ENCODE measurements around the gene AK1.

AK1 gene, protein sequence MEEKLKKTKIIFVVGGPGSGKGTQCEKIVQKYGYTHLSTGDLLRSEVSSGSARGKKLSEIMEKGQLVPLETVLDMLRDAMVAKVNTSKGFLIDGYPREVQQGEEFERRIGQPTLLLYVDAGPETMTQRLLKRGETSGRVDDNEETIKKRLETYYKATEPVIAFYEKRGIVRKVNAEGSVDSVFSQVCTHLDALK

DNA sequence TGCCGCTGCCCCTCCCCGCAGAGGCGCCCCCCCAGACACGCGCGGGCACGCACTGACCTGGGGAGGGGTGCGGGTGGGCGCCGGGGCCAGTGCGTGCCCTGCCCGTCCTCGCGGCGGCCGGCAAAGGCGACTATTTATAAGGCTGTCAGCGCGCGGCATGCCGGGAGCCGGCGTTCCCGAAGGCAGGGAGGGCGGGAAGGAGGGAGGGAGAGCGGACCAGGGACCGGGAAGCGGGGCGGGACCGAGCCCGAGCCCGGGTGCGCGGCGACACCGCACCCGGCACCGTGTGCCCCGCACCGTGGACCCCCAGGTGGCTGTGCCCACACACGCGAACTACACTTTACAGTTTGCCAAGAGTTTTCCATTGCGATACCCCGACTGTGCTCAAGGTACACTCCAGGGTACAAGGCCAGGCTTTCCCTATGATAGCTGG, at the start of gene AK1:
TSS of gene AK1 (minus strand) at position 110 of the 433 bp plus-strand sequence. CDS start 3,058 bp downstream, outside the sequence.
- no peak for DNase-seq

DNA sequence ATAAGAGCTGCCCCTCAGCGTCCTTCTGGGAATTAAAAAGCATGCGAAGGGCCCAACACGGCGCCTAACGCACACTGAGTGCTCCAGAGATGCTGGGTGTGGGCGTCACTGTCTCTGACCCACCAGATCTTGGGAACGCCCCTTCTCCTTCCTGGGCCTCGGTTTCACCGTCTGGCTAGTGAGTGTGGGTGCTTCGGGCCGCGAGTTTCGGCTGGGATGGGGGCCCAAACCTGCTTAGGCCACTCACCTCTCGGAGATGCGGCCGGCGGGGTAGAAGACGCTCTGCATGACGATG, 49.4 kb upstream of the AK1 start:
- DNase-seq = no peak

DNA sequence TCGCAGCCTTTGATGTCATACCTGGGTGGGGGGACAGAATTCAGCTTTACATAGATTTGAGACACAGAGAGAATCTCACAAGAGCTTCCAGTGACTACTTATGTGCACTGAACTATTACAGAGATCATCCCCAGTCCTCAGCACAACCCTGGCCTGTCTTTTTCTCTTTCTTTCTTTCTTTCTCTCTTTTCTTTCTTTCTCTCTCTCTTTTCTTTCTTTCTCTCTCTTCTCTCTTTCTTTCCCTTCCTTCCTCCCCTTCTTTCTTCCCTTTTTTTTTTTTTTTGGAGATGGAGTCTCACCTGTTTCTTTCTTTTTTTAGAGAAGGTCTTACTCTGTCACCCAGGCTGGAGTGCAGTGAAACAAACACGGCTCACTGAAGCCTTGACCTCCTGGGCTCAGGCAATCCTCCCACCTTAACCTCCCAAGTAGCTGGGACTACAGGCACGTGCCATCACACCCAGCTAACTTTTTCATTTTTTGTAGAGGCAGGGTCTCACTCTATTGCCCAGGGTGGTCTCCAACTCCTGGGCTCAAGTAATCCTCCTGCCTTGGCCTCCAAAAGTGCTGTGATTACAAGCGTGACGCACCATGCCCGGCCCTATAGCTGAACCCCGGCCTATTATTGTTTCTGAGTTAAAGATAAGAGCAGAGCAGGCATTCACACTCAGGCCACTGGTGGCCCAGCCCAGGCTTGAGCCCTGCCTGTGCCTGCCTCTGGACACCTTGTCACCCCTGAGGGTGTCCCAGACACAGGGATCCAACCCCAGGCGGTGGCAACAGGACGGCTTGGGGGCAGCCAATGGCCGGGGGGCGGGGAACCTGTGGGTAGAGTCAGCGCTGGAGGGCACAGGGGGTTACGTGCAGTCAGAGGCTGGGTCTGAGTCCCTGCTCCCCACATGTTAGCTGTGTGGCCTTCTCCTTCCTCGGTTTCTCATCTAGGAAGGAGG, 48.8 kb upstream of the AK1 start:
- DNase-seq = no peak

DNA sequence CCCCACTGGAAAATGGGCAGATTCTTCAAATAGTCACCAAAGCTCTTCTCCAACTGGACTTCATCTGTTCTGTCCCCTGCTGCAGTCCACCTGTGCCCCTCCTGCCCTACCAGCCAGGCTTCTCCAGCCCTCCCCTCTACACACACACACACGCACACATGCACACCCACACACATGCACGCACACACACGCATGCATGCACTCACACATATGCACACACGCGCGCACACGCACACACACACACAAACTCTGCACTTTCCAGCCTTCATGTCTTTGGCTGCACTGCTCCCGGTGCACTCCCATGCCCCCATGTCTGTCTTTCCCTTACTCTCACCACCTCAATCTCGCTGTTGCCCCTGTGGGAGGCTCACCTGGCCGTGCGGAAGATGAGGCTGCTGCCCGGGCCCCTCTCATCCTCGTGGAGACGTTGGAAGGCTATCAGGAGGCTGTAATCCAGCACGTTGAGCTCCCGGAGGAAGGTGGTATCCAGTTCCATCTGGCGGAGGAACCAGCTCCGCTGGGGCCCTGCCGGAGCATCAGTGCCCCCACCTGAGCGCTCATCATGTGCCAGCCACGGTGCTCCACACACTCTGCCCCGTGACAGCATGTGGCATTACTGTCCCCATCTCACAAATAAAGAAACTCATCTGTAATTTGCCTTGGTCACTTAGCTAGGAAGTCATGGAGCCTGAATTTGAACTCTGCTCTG, 47.4 kb upstream of the AK1 start:
- DNase-seq = no peak

DNA sequence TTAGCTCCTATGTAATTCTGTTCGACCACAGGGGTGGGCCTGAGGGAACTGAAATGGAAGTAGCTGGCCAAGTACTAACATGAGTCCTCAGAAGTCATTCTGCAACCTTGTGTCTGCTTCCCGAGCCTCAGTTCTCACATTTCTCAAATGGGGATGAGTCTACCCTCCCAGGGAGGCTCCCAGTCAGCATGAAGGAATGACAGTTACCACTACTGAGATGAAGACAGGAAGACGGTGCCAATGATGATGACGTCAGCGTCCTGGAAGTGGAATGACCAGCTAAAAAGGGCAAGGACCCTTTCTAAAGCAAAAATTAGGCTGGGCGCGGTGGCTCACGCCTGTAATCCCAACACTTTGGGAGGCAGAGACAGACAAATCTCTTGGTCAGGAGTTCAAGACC, 46.3 kb upstream of the AK1 start:
- DNase-seq = no peak

DNA sequence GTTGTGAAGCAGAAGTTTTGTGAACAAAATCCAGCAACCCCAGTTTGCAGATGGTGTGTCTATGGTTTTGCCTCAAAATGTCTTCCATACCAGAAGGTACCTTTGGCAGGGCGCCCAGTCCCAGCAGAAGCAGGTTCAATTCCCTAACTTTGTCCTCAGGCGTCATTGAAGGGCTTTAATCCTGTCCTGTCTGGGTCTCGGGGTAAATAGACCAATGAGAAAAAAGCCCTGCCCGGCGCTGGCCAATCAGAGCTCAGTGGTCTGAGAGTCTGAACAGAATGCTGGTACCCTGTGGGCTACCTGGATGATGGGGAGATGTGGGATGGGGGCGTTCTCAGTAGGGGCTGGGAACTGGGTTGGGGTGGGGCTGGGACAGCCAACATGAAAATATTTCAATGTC, 45.6 kb upstream of the AK1 start:
- DNase-seq = no peak

DNA sequence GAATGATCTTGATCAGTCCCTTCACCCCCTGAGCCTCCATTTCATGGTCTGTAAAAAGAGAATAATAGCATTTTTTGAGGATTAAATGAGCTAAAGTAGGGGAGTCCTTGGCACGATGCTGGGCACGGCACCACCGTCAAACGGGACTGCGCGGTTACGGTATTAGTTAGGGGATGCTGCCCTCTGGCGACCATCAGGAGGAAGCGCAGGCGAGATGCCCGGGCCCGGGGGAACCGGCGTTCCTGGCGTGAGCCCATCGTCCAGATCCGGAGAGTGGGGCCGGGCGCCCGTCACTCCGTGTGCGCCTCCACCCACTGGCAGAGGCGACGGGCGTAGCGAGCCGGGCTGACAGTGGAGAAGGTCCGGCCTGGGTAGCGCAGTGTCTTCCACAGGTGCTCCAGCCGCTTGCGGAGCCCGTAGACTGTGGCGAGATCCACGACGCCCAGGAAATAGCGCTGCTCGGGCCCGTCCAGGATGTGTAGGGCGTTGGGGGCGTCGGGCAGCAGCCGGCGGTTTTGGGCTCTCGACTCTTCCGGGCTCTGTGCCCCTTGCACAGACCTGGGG, 44.2 kb upstream of the AK1 start:
- peak; percentile 71 to 72 for DNase-seq

DNA sequence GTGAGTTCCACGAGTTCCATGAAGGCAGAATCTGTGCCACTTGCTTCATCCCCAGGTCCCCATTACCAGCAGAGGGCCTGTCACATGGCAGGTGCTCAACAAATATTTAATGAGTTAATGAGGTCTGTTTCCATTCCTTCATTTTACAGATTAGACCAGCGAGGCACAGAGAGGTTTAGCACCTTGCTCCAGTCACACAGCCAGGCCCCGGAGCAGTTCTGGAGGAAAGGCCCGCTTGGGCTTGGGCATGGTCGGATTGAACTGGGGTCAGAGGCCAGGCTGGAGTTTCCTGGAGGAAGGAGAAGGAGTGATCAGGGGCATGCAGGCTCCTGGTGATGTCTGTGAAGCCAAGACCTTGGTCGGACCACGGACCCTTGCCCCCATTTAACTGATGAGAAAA, 43.3 kb upstream of the AK1 start:
- DNase-seq = no peak

DNA sequence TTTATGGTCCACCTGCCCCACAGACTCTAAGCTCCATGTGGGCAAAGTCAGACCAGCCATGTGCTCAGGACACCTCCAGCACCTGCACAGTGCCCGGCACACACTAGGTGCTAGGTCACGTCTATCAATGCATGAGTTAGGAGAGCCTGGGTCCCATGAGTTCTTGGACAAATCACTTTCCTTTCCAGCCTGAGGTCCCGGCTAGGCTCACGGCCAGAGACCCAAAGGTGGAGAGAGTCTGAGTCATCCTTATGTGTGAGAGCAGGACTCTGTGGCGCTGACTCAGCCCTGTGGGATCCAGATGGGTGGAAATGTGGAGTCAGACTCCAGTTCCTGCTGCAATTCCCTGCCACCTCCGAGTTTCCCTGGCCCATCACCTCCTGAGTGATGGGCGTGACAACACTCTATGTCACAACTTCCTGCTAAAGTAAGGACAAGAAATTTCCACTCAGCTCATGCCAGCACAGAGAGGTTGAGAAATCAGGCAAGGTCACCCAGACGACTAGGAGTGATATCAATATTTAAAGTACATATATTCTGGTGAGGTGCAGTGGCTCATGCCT, 41.9 kb upstream of the AK1 start:
- DNase-seq = no peak

DNA sequence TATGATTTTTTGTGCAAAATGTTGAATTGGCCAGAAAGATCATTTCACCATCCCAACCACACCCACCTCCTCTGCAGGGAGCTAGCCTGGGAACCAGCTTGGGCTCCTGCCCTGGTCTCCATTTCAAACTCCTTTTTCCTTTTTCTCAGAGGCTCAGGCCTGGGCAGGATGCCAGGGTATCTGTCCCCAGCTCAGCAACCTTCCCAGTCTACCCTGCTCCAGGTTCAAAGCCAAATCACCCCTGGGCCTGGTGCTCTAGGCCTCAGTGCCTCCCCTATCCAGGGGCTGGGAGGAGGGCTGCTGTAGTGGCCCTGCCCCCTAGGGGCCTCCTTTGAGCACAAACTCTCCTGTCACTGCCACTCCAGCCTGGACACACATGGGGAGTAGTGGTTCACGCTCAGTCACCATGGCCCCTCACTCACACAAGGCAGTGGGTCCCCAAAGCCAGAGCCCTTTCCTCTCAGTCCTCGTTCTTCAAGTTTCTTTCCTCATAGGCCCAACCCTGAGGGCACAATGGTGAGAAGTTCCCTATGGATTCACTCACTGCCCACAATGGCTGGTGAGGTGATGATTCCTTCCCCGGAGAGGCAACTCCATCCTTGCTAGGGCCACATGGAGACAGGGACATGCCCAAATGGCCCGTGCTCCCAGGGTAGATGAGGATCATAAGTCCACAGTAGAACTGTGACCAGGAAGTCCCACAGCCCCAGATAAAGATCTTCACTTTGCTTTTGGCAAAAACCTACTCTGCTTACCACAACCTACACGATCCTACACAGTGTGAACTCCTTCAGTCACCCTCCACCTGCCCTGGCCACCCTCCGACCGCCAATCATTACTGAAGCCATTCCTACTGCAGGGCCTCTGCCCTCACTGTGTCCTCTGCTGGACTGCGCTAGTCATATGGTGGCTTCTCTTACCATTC, 41.0 kb upstream of the AK1 start:
- DNase-seq = no peak

DNA sequence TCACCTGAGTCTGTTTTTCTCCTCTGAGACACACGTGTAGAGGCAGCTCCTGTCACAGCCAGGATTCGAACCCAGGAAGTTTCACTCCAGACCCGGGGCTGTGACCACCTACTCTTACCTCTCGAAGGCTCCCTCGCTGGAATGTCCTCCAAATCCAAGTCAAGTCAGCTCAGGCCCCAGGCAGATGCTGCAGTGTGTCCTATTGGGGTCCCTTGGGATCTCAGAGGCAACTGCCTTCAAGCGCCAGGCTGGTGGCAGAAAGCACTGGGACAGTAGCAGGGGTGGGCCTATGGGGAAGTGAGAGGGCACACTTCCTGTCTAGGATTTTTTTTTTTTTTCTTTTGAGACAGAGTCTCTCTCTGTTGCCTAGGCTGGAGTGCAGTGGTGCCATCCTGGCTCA, 40.1 kb upstream of the AK1 start:
- DNase-seq = no peak

DNA sequence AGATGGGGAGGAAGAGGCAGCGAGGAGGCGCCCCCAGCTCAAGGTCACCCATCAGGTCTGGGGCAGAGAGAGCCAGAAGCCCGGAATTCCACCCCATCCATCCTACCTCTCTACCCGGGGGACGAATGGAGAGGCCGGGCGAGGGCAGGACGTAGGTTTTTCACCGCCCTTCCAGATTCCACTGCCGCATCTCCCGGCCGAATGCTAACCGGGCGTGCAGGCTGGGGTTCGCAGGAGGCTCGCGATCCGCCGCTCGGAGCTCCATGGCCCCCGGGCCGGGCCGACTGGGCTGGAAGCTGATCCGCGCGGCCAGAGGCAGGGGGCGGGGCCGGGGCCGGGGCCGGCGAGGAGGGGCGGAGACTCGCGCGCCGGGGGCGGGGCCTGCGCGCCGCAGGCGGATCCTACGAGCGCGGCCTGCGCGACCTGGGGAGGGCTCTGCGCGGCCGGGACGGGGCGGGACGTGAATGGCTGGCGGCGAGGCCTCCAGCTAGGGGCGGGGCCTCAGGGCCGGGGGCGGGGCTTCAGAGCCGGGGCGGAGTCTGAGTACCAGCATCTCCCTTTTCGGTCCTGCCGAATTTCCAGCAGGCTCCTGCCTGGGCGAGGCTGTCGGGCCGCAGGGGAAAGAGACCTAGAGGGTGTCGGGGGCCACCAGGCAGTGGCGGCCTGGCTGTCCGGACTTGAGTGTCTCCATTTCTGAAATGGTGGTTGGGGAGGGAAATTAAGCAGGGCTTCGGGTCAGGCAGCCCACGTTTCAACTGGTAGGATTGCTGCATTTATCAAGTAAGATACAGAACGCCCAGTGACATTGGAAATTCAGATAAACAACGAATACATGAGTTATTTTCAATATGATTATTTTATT, 39.5 kb upstream of the AK1 start, which contains the start of gene ST6GALNAC4:
TSS of gene ST6GALNAC4 (minus strand) at position 322 of the 862 bp plus-strand sequence. CDS start 622 bp downstream, outside the sequence.
- peak; percentile 94 to 97 for DNase-seq

DNA sequence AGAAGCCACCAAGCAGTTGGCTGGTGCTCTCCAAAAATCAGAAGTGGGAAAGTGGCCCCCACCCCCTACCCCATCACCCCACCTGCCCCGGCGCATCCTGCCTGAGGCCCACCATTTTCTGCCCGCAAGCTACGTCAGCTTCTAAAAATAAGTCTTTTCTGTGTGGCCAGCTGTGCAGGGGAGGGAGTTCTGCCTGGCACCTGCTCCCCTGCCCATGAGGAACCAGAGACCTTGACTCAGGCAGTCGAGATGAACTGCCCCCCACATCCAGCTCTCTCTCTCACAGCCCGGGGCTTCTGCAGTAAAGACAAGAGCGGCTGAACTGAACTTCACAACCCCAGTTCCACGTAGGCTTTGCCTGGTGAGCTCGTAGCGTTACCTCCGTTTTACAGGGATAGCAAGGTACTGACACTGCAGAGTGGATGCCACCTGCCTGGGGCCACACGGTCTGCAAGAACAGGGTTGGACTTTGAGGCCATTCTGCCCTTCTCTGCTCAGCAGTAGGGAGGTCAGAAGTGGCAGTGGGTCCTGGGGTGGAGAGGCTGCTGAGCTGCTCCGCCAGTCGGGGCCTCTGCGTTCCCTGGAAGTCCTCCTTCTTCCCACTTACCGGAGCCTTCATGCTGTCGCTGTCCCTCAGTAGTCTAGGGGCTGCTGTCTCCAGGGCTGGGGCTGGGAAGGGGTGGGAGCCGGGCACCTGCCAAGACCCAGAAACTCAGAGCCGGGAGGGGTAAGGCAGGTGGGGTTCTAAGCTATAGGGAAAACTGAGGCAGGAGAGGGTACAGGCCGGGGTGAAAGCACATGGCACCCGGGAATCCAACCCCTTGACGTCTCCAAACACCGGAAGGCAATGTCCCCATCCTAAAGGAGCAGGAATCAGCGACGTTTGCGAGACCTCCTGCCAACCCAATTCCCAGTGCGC, 38.6 kb upstream of the AK1 start:
- no peak for DNase-seq

DNA sequence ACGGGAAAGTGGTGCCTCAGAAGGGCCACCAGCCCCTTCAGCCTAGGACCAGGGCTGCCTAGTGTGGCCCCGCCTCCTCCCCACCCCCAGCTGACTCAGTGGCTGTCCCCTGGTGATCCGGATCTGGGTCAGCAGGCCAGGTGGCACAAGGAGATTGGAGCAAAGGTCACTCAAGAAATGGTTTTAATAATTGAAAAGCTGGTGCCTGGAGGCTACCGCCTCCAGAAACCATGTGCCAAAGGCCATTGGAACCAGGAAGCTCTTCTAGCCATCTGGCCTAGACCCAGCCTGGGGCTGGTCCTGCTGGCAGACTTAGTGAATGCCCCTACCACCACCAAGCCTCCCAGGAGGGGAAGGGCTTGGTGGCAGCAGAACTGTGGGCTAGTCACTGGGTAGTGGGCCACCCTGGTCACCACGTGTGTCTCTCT, 37.9 kb upstream of the AK1 start:
- DNase-seq = no peak

DNA sequence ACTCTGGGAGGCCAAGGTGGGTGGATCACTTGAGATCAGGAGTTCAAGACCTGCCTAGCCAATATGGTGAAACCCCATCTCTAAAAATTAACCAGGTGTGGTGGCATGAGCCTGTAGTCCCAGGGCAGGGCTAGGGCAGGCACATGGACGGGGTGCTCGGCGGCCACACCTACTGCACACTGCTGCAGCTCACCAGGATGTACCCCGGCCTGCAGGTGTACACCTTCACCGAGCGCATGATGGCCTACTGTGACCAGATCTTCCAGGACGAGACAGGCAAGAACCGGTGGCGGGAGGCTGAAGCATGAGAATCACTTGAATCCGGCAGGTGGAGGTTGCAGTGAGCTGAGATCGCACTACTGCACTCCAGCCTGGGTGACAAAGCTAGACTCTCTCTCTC, 36.2 kb upstream of the AK1 start:
- no peak for DNase-seq

DNA sequence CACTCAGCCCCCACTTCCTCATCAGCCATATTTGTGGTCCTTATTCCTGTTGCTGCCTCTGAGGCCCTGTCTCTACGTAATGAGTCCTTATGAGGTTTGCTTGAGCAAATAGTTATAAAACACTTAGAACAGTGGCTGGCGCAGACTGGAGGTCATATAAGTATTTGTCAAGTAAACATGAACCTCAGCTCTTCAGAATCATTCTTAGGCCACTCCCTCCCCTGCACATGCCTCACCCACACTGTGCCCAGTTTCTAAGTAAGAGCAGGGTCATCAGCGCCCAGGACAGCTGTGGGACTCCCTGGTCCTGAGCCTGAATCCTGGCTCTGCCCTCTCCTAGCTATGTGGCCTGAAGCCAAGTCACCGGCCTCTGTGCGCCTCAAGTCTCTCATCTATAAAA, 35.4 kb upstream of the AK1 start:
- DNase-seq = no peak

DNA sequence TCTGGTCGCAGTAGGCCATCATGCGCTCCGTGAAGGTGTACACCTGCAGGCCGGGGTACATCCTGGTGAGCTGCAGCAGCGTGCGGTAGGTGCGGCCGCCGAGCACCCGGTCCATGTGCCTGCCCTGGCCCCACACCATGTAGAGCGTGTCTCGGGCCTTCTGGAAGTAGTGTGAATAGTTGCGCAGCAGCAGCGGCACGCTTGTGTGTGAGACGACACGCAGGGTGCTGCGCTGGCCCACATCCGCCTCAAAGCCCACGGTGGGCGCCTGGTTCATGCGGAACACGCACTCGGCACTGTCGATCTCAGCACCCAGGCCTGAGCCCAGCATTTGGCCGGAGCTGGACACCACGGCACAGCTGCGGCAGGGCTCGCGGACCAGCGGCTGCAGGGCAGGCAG, 34.8 kb upstream of the AK1 start:
- DNase-seq = no peak

DNA sequence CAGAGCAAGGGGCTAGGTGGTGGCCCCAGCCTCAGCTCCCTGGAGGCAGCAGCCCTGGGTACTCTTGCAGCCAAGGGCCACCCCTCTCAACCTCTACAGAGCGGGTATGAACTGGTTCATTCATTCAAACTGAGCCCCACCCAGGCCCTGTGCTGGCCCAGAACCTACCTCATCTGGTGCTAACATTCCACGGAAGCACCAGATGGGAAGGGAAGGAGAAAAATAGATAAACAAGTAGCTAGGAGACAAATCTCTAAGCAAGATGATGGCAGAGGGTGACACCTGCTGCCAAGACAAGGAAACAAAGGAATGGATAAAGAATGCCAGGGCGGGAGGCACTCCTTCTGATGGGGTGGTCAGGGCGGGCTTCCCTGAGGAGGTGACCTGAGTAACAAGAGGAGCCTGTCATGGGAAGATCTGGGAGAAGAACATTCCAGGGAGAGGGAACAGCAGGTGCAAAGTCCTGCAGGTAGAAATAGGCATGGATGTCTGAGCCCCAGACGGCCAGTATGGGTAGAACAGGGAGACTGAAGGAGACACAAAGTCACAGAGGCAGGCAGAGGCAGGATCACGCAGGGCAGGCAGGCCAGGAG, 33.2 kb upstream of the AK1 start:
- DNase-seq = no peak

DNA sequence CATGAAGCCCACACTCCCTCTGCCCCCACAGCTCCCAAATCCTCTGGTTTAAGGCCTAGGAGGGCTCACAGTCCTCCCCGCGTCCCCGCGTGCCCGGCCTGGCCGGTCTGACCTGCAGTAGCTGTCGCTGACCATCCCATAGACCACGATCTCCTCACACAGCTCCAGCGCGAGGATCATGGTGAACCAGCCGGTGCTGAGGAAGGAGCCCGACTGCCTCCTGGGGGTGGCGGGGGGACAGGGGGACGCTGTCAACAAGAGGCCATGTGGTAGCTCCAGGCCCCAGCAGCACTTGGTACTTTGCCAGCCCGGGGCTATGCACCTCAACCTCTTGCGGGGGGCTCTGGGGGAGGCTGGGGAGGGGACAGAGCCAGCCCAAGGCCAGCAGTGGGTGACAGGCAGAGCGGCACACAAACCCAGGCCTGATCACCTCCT, 32.4 kb upstream of the AK1 start:
- no peak for DNase-seq

DNA sequence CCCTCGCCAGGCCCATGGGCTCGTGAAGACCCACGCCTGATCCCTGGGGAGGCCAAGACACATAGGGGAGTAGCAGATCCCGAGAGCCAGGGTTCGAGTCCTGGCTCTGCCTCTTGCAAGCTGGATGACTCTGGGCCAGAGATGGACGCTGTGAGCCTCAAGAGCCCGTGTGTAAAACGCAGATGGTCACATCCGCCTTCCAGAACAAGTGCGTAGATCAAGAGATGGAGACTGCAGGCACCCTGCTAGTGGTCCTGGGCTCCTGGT, 31.1 kb upstream of the AK1 start:
- no peak for DNase-seq
